ENCODE data around the gene BAZ1A.
"Not testable (repeated sequence)": the region's sequence is repeated elsewhere in the genome, so short reads cannot be mapped to it uniquely, and the experiment has no call there.

BAZ1A gene

DNA sequence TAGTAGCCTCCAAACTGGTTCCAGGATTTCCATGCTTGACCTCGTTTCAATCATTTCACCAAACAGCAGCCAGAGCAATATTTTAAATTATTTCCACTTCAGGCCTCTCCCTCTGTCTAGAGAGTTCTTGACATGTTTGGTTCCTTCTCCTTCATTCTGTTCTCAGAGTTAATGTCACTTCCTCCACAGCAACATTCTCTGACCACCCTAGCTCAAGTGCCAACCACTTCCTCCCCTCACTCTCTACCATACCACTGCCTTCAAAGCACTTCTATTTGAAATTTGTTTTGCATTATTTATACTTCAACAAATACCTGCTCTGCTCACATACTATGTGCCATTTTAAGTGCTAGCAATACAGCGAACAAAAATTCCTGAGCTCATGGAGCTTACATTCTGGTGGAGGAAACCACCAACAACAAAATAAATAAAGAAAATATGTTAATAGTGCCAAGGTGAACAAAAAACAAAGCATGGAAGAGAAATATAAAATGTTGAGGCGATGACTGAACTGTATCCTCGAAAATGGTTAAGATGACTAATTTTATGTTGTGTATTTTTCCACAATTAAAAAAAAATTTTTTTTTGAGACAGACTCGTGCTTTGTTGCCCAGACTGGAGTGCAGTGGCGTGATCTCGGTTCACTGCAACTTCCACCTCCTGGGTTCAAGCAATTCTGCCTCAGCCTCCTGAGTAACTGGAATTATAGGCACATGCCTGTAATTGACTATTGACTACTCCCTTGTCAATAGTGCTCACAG, 17.3 kb downstream of the BAZ1A start:
- DNase-seq (ENCODE audit: low spot score) = no peak

DNA sequence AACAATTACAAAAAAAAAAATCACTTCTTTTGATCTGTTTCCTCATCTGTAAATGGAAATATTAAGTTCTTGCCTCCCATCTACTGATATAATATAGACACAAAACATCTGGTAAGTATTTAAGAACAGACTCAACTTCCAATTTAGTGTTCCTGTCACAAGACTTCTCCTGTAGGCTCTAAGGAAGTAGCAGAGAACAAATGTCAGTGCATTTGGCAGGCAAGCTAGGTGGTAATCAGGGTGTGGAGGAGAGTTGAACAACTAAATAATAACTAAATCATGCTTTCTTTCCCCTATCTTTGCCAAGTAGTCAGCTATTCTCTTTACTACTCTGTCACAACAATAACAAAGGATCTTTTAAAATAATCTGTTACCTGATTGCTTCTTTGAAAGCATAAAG, 22.1 kb downstream of the BAZ1A start:
- DNase-seq (ENCODE audit: low spot score) = no peak

DNA sequence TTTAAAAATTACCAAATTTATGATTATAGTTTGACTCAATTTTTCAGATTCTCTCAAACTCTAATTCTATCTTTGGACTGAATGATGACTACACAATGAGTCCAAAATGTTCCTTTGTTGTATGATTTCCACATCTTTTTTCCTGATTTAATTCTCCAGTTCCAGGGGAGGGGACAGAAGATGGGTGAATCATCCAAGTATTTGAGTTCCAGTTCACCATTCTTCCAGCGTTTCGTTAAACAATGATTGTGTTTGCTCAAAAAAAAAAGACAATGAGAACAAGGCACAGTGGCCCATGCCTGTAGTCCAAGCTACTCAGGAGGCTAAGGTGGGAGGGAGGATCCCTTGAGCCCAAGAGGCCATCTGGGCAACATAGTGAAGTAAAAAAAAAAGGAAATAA, 23.8 kb downstream of the BAZ1A start:
- DNase-seq (ENCODE audit: low spot score) = no peak

DNA sequence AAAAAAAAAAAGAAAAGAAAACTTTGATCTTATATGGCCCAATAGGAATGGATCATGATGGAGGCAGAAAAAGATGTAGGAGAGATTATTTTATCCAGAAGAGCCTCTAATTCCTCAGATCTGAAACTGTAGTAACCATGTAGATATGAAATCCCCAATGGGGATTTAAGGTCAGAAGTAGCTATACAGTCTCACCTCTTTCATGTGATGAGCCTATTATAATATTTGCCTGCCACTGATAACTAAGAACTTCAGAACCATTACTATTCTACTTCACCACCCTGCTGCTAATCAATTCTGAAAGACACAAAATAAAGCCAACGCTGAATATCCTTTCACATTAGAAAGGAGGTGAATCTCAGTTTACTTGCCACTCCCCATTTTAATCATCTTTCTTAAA, 29.3 kb downstream of the BAZ1A start:
- DNase-seq (ENCODE audit: low spot score) = no peak

DNA sequence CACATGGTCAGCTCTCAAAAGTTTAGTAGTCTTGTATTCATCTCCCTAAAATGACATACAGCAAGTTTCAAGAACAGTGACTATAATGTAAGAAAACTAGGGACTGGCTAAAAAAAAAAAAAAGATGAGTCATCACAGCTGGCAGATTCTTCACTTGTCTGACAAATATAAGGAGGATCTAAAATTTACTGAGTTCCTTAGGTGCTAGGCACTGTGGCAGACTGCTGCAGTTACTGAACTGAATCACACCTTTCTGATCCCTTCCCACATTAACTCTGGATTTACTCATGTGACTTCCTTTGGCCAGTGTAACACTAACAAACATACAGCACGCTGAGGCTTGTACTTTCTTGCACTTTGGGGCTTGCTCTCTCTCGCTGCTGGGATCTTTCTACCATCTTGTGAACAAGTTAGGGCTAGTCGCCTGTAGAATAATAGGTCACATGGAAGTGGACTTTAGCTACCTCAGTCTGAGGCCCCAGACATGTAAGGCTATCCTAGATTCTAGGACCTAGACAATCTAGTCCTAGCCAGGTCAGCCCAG, 32.1 kb downstream of the BAZ1A start:
- DNase-seq (ENCODE audit: low spot score) = no peak

DNA sequence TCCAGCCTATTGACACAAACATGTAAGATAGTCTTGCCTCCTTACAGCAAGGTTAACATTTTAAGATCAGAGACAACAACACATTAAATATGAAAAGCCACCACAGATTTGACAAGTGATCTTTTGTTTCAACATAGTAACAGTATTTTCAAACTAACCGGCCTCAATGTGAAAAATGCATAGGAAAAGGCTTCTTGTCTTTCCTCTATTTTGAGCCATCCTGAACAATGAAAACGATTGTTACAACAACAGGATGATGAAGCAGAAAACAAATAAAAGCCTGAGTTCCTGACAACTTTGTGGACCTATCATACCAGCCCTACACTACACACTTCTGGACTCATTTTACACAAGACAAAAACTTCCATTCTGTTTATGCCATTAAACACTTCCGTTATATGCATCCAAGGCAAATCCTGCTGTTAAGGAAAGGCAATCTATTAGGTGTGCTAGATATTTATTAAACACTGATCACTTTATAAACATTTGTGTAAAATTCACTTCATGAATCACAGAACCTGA, 37.3 kb downstream of the BAZ1A start:
- DNase-seq (ENCODE audit: low spot score) = no peak

DNA sequence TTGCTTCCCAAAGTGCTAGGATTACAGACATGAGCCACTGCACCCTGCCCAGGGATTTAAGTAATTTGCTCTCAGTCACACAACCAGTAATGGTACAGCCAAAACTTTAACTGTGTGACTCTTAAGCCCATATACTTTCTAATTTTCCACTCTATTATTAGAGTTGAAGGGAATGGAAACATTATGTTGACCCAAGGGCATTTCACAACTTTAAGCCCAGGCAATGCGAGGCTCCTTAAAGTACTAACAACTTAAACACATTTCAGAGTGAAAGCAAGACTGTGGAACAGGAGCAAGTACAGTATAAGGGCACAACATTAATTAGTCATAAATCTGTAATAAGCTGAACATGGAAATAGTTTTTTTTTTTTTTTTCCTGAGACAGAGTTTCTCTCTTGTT, 39.8 kb downstream of the BAZ1A start:
- no peak for DNase-seq (ENCODE audit: low spot score)

DNA sequence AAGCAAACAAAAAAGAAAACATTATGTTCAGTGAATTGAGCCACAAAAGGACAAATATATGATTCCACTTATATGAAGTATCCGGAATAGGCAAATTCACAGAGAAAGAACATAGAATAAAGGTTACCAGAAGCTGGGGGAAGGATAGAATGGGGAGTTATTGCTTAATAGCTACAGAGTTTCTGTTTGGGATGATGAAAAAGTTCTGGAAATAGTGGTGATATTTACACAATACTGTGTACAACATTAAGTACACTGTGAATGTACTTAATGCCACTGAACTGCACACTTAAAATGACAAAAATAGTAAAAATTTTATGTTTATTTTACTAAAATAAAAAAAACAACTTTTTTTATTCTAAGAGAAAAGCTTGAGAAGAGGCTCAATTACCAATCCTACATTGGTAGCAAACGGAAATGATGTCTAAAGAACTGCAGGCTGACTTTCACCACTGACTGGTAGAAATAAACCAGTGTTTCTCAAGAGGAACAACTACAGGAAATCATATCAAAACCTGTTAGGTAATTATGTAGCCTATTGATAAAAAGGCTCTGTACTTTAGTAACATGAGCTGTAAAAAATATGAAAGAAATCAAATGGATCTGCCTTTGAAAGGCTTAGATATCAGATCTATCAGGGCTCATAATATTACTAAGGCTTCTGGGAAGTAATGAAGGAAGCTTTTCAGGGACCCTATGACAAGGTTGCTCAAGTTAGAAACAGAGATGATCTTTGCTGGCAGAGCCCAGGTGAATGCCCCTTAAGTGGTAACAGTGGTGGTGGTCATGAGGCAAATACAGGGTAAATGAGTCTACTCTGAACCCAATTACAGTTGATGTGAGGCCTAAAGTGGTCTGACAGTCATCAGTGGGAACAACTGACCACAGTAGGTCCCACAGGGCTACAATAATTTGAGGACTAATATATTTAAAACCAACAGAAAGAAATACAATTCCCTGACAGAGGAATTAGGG, 41.3 kb downstream of the BAZ1A start:
- no peak for DNase-seq (ENCODE audit: low spot score)

DNA sequence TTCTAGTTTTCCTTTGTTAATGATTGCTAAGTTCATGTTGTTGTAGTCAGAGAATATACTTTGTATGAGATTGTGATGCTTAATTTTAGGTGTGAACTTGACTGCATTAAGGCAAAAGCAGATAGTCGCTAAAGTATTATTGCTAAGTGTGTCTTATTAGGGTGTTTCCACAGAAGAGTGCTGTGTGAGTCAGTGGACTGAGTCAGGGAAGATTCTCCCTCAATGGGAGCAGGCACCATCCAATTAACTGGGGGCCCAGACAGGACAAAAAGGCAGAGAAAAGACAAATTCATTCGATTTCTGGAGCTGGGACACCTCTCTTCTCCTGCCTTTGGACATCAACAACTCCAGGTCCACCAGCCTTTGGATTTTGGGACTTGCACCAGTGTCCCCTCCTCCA, 48.5 kb downstream of the BAZ1A start:
- DNase-seq (ENCODE audit: low spot score) = no peak

DNA sequence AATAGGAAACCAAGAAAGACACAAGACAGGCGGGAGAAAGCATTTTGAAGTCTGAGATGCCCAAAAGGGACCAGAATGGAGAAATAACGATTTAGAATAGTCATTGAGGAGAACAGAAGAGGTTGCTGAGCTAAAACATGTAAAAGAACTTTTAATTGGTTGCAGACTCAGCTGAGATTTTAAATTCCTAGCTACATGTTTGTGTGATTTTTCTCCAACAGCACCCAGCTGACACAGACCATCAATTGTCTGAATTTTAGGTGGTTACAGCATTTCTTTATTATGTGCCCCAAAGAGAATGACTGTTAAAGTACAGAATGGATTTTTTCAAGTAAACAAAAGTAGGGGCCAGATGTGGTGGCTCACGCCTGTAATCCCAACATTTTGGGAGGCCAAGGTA, 50.3 kb downstream of the BAZ1A start:
- no peak for DNase-seq (ENCODE audit: low spot score)

DNA sequence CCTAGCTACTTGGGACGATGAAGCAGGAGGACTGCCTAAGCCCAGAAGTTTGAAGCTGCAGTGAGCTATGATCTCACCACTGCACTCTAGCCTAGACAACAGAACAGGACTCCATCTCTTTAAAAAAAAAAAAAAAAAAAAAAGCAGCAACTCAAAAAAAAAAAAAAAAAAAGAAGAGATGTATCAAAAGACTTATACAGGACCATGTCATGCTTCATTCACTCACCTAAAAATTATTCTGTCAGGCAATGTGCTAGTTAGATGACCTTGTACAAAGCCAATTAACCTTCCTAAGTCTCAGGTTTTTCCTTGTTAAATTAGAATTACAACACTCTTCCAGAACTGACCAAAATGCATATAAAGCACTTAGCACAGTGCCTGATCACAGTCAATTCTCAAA, 50.9 kb downstream of the BAZ1A start:
- no peak for DNase-seq (ENCODE audit: low spot score)

DNA sequence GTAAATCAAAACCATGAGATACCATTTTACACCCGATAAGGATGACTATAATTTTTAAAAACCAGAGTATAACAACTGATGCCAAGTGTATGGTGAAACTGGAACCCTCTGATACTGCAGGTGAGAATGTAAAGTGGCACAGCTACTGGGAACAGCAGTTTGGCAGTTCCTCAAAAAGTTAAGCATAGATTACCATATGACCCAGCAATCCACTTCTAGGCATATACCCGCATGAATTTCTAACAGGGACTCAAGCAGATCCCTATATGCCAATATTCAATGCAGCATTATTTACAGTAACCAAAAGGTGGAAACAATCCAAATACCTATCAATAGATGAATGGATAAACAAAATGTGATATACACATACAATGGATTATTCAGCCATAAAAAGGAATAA, 57.4 kb downstream of the BAZ1A start:
- DNase-seq (ENCODE audit: low spot score) = no peak

DNA sequence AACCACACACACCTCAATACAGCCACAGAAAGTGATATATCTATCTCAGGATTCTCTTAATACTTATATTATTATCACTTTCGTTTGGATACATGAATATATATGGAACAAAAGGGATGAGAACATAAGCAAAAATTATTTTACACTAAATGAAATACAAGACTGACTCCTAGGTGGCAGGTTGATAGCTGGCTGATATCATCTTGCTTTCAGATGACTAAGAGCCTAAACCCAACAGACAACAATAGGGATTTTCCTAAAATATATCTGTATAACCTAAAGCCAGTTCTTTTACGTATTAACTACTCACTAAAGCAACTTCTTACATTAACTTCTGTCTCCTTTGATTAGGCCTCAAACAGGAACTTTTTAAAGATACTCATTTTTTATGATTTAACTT, 65.1 kb downstream of the BAZ1A start:
- DNase-seq (ENCODE audit: low spot score) = no peak

DNA sequence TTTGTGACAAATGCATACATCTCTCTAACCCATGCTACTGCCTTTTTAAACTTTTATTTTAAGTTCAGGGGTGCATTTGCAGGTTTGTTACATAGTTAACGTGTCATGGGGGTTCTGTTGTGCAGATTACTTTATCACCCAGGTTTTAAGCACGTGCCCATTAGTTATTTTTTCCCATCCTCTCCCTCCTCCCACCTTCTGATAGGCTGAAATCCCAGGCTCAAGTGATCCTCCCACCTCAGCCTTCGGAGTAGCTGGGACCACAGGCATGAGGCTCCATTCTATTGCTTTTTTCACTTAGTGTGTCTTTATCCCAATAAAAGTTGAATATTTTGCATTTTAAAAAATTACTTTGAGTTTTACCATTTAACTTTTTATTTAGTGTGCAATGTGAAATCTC, 68.9 kb downstream of the BAZ1A start:
- DNase-seq (ENCODE audit: low spot score) = no peak

DNA sequence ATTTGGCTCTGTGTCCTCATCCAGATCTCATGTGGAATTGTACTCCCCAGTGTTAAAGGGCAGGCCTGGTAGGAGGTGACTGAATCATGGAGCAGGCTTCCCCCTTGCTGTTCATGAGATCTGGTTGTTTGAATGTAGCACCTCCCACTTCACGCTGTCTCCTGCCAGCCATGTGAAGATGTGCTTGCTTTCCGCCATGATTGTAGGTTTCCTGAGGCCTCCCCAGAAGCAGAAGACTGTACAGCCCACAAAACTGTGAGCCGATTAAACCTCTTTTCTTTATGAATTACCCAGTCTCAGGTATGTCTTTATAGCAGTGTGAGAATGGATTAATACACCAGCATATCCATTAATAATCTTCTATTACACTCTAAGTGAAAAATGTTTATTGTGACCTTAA, 70.2 kb downstream of the BAZ1A start:
- DNase-seq (ENCODE audit: low spot score) = no peak

DNA sequence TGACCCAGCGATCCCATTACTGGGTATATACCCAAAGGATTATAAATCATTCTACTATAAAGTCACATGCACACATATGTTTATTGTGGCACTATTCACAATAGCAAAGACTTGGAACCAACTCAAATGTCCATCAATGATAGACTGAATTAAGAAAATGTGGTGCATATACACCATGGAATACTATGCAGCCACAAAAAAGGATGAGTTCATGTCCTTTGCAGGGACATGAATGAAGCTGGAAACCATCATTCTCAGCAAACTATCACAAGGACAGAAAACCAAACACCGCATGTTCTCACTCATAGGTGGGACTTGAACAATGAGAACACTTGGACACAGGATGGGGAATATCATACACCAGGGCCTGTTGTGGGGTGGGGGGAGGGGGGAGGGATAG, 76.3 kb downstream of the BAZ1A start:
- not testable (repeated sequence) for DNase-seq (ENCODE audit: low spot score)

DNA sequence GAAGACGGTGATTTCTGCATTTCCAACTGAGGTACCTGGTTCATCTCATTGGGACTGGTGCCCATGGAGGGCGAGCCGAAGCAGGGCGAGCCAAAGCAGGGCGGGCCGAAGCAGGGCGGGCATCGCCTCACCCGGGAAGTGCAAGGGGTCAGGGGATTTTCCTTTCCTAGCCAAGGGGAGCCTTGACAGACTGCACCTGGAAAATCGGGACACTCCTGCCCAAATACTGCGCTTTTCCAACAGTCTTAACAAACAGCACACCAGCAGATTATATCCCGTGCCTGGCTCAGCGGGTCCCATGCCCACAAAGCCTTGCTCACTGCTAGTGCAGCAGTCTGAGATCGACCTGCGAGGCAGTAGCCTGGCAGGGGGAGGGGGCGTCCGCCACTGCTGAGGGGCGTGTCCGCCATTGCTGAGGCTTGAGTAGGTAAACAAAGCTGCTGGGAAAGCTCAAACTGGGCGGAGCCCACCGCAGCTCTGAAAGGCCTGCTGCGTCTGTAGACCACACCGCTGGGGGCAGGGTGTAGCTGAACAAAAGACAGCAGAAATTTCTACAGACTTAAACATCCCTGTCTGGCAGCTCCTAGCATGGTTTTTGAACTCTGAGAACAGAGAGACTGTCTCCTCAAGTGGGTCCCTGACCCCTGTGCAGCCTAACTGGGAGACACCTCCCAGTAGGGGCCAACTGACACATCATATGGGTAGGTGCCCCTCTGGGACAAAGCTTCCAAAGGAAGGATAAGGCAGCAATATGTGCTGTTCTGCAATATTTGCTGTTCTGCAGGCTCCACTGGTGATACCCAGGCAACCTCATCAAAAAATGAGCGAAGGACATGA, 77.2 kb downstream of the BAZ1A start:
- DNase-seq (ENCODE audit: low spot score) = no peak

DNA sequence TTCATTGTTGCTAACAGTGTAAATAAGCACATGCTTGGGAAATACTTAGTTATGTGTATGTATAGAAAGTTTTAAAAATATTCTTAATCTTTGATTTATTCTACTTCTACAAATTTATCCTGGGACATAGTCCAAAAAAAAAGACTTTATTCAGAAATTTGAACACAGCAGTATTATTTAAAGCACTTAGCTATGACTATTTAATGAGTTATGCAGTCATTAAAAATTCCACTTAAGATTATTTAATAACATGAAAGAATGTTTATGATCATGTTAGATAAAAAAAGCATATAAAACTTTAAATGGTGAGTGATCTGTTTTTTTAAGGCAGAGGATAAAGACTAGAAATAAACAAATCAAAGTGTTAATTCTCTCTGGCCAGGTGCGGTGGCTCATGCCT, 78.3 kb downstream of the BAZ1A start:
- DNase-seq (ENCODE audit: low spot score) = no peak

DNA sequence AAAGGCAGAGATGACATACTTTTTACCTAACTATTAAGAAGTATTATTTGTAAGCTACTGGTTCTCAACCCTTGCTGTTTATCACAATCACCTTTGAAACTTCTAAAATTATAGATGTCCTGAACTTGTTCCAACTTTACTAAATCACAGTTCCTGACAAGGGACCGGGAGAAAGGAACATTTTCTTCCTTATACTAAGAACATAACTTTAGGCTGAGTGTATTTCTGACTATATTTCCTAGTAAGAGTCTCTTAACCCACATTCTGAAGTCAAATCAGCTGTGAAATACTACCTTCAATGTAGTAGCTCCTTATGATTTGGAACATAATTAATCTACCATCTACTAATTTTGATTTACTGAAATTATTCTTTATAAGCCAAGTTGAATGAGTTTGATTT, 80.2 kb downstream of the BAZ1A start:
- no peak for DNase-seq (ENCODE audit: low spot score)

DNA sequence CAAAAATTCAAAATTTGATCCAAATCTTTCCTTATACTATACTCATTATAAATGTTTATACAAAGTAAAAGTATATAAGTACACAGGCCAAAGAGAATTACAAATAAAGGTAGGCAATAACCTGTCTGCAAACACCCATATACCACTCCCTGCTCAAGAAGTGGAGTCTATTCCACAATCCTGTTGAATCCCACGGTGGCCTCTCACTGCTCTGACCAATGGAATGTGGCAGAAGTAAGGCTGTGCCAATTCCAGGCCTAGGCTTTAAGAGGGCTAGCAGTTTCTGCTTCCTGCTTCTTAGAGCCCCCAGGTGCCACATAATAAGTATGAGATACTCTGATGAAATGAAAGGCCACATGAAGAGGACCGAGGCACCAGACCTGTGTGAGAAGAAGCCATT, 80.9 kb downstream of the BAZ1A start:
- DNase-seq (ENCODE audit: low spot score) = no peak

DNA sequence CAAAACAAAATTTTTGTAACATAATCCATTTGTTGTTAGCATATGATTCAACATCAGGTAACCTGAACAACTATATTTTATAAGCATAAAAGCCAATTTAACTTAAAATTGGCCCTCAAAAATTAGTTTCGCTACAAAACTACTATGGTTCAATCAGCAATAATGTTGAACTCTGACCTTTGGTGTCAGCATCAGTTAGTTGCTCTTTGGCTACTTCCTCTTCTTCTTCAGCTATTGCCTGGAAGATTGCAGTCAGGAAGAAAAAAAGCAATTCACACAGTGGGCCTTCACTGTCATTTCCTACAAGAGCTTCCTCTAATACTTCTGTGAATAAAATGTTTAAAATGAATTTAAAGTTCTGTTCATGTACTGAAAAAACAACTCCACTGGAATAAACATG, 82.6 kb downstream of the BAZ1A start:
- no peak for DNase-seq (ENCODE audit: low spot score)
